Fibroblast of skin of left biceps (primary cell): ENCODE data around the gene RNF6.
A peak's percentile ranks its signal among the peaks of the same experiment; 100 is the strongest.
"Not testable (repeated sequence)": the region's sequence is repeated elsewhere in the genome, so short reads cannot be mapped to it uniquely, and the experiment has no call there.

ENCODE experiments used
- DNase-seq, 2 experiments: peaks; one replicate each; pipeline ENCODE4 v3.0.0-alpha.2; 2013; ENCODE audit warnings: low read depth in 2 of 2

Gene RNF6

DNA sequence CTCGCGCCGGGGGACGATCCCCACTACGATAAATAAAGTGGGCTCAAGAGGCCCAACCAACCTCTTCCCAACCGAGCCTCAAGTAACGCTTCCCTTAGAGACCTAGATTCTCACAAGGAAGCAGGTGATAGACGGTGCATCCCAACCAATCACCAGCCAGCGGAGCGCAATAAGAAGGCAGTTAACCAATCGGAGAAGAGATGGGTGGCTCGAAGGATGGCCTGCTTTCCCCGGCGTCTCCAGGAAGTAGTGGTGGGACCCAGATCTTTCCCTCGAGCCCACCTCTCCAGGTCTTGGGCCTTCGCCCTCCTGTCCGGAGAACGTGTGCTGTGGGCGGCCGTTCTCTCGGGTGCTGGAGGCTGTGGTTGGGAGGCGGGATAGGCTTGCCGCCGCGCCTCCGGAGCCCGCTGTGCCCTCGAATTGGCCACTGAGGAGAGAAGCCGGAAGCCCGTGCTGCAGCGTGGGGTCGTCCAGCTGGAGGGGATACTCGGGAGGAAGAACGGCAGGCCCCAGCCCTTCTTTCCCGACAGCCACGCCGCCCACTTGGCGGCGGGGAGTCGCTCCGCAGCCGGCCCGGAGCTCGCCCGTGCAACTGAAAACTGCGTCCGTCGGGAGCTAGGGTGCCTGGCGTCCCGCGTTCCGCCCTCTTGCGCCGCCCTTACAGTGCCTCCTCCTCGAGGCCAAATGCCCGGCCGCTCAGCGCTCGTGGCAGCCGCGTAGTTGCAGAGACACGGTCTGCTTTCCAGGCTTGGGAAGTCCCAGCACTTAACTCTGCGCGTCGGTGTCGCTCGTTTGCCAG is at the start of gene RNF6:
Gene RNF6, minus strand, starts transcription at position 594 of the 799 bp plus-strand sequence. CDS start 2,665 bp downstream, outside the sequence.
- peak; percentile 97 to 98 for DNase-seq

DNA sequence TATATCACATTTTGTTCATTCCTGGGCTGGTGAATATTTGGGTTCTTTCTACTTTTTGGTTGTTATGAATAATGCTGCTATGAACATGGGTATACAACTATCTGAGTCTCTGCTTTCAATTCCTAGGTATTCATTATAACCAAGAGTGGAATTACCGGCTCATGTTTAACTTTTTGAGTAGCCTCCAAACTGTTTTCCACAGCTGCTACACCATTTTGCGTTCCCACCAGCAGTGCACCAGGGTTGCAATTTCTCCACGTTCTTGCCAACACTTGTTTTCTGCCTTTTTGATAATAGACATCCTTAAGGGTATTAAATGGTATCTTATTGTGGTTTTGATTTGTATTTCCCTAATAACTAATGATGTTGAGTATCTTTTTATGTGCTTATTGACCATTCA is 48.6 kb upstream of the RNF6 start:
- DNase-seq, result no peak

DNA sequence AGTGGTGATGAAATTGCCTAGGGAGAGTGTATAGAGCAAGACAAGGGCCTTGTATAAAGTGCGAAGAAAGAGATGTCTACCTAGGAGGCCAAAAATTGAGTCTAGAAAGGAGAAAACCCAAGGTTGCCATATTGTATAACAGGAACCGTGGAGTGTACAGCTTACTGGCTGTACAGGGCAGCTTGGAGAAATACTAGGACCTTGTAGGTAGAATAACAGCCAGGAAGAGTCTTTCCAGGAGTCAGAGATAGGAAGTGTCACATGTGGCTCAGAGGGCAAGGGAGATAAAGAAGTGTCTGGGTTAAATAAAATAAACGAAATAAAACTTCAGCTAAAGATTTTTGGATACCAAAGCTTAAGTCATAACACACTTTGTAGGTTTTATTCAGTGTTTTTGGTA is 44.2 kb upstream of the RNF6 start:
- DNase-seq, result no peak

DNA sequence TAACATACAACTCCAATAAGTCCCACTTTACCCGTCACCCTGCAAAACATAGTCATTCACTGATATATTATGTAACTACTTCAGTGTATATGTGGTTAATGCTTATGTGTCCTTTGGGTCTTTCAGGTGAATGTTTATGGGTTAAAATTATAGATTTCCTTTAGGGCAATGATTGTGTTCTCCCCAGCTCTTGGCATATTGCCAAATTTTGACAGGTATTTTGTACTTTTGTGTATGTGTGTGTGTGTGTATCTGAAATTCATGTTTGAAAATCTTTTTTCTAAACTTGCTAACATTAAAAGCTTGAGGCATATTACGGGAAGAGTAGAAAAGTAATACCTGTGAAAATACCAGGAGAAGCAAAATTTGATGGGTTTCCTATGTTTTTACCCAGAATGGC is 40.0 kb upstream of the RNF6 start:
- no peak for DNase-seq

DNA sequence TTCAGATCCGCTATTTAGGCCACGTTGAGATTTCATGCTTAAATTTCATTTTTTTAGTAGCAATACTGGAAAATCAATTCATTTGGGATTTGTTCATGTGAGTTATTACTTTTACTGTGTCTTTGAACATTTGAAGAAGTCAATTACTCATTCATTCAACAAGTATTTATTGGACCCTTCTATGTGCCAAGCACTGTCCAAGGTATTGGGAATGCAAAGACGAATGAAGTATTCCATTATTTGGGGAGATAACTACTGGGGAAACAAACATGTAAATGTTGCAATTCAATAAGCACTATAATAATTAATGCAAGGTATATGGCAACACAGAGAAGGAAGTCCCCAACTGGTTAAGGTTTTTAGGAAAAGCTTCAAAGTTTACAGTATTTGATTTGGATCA is 37.5 kb upstream of the RNF6 start:
- DNase-seq, result no peak

DNA sequence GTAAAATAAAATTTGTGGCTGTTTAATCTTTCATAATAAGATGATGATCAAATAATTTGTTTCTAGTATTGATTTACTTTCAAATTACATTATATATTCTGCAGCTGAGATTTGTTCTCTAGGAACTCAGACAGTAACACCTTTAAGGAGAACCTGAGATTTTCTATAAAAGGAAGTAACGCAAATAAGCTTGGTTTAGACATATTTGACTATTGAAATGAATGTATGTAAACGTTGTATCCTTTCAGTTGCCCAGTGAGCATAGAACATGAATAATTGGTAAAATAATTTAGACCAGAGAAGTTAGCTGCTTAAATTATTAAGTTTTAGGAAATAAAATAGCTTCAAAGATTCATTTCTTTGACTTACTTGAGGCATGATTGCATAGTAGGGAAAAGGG is 34.9 kb upstream of the RNF6 start:
- DNase-seq, result no peak

DNA sequence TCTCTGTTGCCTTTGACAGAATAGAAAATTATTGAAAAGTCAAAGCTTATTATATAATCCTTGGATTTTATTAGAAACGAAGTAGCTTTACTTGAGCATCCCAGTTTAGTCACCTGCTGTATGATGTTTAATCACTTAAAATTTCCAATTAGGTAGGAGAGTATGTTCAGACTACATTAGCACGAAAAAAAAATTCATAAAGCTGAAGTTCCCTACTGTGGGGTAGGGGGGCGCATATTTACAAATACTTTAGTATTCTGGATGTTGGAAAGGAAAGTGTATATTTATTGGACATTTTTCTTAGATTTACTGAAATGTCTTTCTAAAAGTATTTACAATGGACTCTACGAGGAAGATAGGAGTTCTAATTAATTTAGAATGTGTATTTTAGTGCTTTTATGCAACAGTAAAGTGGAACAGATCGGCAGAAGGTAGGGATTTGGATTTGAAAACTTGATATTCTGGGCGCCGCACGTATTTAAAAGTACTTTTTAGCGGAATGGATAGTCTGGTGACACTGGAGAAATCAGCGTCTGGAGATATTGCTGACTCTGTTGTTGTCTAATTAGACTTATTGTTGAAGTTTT is 33.7 kb upstream of the RNF6 start:
- no peak for DNase-seq

DNA sequence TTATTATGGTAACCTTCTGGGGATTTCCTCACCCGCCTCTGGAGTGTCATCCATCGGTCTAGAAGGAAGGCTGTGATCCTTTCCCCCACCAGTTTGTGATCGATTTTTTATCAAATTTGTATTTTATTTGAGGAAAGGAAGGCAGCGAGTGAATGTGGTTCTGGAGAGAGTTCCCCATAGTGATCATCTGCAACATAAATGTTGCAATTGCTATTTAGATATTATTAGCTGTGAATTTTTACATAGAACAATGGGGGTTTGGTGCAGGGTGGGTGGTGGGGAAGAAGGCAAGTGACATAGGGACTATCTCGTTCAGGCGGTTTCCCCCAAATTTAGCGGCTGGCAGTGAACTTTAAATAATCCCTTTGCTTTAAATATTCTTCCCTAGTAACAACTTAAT is 33.0 kb upstream of the RNF6 start:
- DNase-seq, result no peak

DNA sequence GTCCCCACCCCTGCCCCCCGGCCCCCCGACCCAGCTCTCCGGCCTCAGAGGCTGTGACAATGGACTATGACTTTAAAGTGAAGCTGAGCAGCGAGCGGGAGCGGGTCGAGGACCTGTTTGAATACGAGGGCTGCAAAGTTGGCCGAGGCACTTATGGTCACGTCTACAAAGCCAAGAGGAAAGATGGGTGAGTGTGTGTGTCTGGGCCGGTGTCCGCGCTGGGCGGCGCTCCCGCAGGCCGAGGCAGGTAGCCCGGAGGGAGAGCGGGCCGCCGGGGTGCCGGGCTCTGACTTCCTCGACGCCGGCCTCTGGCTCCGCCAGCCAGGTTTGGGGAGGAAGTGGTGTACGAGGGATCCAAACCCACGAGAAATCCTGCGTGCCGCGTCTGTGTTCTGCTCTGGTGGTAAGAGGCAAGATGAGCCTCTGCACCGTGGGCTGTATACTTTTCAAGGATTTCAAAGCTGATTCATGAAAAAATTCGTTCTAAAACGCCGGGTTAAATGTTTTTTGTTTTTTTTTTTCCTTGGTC is 32.5 kb upstream of the RNF6 start:
- no peak for DNase-seq

DNA sequence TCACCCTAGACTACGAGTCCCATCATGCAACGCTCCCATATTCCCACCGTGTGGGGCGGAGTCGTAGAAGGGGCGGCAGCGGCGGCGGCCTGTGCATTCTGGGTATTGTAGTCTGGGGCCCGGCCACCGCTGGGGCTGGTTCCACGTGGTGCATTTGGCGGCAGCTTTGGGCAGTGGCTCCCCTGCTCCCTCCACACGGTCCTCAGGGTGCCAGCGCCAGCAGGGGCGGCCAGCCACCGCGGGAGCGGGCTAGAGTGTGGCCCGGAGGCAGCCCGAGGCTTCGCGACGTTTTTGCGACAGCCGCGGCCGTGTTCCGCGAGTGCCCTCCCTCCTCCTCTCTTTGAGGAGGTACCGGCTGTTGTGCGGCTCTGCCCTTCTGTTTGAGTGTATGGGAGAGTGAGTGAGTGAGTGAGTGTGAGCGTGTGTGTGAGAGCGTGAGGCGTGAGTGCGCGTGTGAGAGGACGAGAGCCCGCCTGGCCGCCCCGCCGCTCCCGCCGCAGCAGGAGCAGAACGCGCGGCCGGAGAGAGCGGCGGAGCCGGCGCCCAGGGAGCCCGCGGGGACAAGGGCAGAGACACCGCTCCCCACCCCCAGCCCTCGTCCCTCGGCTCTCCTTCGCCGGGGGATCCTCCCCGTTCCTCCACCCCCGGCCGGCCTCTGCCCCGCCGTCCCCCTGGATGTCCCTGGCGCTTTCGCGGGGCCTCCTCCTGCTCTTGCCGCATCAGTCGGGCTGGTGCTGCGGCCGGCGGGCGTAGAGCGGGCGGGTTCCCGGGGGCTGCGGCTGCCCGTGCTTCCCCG is 31.9 kb upstream of the RNF6 start, which contains the start of gene CDK8:
Gene CDK8, plus strand, starts transcription at position 343 of the 796 bp plus-strand sequence. CDS start 513 bp downstream, outside the sequence.
- DNase-seq, result peak; percentile 87 to 88

DNA sequence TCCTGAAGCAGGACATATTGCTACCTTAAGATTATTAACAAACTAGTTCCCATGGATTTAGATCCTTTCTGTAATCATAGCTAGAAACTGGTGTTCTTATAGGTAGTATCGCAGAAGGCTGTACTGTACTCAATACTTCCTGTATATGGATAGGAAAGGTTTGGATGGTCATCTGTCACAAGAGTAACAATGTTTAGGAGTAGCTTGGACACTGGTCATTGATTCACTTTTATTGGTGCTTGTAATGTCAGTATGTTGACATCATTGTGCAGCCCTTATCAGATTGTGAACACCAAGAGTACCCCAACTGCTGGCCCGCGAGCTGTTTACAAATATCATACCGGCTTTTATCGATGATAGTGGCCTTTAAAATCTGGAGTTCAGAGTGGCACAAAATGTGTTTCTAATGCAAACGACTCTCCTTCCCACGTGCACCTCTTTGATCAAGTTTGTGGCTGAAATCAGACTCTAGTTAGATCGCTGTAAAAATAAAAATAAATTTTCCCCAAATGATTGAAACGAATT is 31.2 kb upstream of the RNF6 start:
- DNase-seq, result no peak

DNA sequence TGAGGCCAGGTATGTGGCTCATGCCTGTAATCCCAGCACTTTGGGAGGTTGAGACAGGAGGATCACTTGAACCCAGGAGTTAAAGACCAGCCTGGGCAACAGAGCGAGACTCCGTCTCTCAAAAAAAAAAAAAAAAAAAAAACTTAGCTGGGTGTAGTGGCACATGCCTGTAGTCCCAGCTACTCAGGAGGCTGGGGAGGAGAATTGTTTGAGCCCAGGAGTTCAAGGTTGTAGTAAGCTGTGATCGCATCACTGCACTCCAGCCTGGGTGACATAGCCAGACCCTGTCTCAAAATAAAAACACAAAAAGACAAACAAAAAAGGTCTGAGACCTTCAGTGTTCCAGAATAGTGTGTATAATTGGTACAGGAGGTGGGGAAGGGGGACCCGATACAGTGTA is 29.9 kb upstream of the RNF6 start:
- not testable (repeated sequence) for DNase-seq

DNA sequence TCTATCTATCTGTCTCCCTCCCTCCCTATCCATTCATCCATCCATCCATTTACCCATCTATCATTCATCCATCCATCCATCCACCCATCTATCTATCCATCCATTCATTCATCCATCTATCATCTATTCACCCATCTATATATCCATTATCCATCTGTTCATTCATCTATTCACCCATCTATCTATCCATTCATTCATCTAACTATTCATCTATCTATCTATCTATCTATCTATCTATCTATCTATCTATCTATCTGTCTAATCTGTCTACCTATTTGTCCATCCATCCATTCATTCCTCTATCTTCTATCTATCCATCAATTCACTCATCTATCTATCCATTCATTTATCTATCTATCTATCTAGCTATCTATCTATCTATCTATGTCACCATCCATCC is 27.4 kb upstream of the RNF6 start:
- DNase-seq, result no peak

DNA sequence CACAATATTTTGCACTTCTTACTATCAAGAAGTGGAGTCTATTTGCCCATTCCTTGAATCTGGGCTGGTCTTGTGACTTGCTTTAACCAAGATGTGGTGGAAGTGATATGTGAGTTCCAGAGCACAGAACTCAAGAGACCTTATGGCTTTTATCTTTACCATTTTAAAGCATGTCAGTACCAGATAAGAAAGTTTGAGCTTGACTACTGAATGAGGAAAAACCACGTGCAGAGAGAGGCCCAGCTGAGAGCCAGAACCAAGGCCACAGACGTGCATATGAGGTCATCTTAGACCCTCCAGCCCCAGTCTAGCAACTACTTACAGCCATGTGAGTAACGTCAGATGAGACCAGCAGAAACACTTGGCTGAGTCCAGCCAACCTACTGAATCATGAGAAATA is 25.5 kb upstream of the RNF6 start:
- DNase-seq, result no peak

DNA sequence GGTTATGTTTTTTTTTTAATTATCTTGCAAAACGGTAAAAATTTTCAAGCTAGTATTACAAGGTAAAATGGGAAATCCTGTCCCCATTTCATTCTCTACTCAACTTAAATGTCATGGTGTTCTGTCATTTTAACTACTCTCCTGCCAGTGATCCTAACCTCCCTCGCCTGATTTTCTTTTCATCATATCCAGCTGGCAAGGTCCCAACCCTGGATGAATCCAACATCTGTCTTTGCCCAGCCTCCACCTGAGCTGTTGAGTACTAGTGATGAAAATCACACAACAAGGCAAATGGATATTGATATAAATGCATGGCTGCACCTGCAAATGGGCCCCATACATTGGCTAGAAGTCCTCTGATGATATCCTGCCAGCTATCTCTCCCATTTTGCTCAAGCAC is 24.9 kb upstream of the RNF6 start:
- DNase-seq, result no peak

DNA sequence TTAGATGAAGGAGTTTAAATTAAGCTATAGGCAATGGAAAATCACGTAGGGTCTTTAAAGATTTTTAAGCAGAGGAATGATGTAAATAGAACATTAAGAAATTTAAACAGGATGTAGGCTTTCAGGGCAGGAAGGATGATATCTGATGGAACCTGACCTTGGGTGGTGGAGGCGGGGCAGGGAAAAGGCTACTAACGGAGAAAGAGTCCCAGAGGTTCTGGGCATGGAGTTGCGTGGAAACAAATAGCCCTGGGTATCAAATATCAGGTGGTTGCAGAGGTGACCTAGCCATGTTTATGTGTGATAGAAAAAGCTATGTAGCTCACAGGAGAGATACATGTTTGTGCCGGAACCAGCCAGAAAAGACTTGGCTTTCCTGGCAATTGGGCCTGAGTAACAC is 24.0 kb upstream of the RNF6 start:
- no peak for DNase-seq

DNA sequence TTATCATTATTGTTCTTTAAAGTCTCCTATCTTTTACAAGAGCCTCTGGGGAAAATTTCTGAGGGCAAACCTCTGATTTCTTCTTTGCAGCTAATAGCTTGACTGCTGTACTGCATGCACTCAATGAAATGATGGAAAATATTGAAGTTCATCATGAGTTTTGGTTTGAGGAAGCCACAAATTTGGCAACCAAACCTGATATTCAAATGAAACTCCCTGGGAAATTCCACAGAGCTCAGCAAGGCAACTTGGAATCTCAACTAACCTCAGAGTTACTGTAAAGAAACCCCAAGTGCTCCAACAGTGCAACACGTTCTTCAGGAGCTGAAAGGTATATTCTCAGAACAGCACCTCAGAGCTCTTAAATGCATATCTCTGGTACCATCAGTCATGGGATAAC is 14.2 kb upstream of the RNF6 start:
- no peak for DNase-seq

DNA sequence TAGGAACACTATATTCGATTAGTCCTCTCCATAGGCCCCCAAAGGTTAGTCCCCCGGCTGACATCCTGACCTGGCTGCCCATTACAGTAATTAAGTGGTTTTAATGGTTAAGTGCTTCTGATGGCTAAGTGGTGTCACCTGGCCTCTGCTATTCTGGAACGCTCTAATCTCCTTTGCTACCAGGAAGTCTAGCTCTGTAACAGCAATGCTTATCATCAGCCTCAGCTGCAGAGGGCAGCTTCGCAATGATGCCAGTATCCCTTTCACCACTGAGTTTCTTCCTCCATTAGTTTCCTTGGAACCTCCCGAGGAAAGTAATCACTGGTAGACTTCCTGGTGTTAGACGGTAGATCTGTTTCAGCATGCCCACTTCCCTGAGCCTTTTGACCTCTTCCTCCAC is 8.6 kb upstream of the RNF6 start:
- no peak for DNase-seq

DNA sequence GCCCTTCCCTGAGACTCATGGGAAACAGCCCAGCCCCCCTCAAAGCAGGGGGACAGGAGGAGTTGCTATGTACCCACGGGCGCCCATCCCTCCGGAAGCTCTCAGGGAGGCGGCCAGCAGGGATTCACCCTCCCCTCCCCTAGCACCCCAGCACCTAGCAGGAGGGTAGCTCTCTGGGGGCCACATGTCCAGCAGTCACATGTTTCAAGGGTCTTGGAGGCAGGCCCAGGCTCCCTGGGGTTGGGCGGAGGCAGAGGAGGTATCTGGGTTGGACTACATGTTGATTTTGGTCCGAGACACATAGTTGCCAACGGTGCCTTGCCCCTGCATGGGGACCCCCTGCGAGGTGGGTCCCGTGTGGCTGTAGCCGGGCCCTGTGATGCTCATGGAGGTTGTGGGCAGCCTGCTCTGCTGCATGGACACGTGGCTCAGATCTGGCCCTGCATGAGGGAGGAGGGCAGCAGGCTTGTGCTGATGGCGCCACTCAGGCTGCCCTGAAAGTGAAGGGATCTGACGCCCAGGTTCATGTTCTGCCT is 7.0 kb upstream of the RNF6 start:
- no peak for DNase-seq

DNA sequence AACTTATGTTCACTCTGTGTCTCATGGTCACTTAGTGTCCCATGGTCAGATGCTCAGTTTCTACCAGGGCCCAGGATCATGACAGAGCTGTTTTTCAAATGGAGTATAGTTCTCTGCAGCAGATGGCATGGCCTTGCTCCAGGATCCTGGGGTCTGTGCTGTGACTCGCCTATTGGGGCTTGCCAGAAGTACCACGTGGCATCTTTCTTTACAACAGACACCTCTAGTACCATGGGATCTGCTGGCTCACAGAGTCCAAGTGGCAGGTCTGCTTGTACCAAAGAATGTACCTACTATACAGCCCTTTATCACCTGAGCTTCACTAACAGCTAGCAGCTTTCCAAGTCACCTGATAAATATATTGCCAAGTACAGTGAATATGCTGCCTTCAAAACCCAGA is 6.0 kb upstream of the RNF6 start:
- DNase-seq, result no peak

DNA sequence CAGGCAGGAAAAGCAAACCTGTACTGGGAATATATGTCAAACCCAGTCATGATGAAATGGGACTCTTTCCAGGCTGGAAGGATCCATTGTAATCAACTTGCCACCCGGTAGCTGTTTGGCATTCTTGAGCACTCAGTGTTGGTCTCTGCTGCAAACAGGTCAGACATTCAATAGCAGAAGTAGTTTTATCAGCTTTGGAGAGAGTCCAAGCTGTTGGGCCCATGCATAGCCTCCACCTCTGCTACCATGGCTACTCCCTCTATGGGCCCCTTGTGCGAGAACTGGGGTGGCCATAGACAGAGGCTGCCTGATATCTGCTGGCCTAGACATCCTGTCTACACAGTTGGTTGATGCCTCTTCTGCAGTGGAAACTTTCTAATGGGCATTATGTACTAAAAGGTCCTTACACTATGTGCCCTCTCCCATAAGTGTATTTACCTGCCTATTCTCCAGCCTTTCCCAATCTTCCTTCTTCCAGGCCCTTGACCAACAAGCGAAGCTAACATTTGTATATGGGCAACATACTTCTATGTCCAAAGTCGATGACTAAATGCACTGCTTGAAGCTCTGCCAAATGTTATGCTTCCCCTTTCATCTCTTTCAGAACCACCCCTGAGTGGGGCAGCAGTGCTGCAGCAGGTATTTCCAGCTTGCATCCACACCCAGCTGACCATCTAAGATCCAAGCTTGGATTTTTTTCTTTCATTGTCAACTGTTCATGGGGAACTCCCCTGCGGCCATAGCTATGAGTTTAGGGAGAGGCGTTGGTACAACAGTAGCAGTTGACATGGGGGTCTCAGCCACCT is 5.3 kb upstream of the RNF6 start:
- DNase-seq, result no peak
